ENCODE measurements around the gene UQCC2.
A peak's percentile ranks its signal among the peaks of the same experiment; 100 is the strongest.

Gene UQCC2

GRCh38 chr6:33711140-33712129, at the start of gene UQCC2:
Gene UQCC2, minus strand, starts transcription at chr6:33711700. Its CDS starts 14 bp downstream, at chr6:33711686.
- no peaks in the 10 kb centered on the region for H3K27me3 ChIP-seq (ENCODE audit: insufficient read depth, low read depth, severe bottlenecking)
- H3K4me3 ChIP-seq (ENCODE audit: low read depth, low read length), result peak within 1 kb of the TSS; percentile 78
- H3K36me3 ChIP-seq, result peaks cover 42% of the 10 kb centered on the region
- peak within 1 kb of the TSS; percentile 99 for H3K27ac ChIP-seq
- H3K9me3 ChIP-seq (ENCODE audit: severe bottlenecking), result no peaks in the 10 kb centered on the region
- peak; percentile 98 for TF ChIP-seq CTCF (IDR thresholded peaks at IDR 0.05; ENCODE audit: low read depth, low read length)
- peak; percentile 100 for DNase-seq

GRCh38 chr6:33759887-33760629, 48.6 kb upstream of the UQCC2 start:
- Histone ChIP-seq H3K27me3 (ENCODE audit: insufficient read depth, low read depth, severe bottlenecking) (no peaks in the 10 kb centered on the region), H3K4me3 (ENCODE audit: low read depth, low read length) (no peak overlapping the region), H3K27ac (peak overlapping the region; percentile 73), H3K36me3 (no peaks in the 10 kb centered on the region), H3K9me3 (ENCODE audit: severe bottlenecking) (no peaks in the 10 kb centered on the region)
- DNase-seq, result peak; percentile 87
- no peak for TF ChIP-seq CTCF (IDR thresholded peaks at IDR 0.05; ENCODE audit: low read depth, low read length)

GRCh38 chr6:33758815-33759216, 47.3 kb upstream of the UQCC2 start:
- Histone ChIP-seq H3K27me3 (ENCODE audit: insufficient read depth, low read depth, severe bottlenecking) (no peaks in the 10 kb centered on the region), H3K9me3 (ENCODE audit: severe bottlenecking) (no peaks in the 10 kb centered on the region), H3K36me3 (no peaks in the 10 kb centered on the region), H3K4me3 (ENCODE audit: low read depth, low read length) (no peak overlapping the region), H3K27ac (no peak overlapping the region)
- no peak for TF ChIP-seq CTCF (IDR thresholded peaks at IDR 0.05; ENCODE audit: low read depth, low read length)
- DNase-seq, result no peak

- Histone ChIP-seq H3K4me3 (ENCODE audit: low read depth, low read length) (no peak overlapping the region), H3K27me3 (ENCODE audit: insufficient read depth, low read depth, severe bottlenecking) (no peaks in the 10 kb centered on the region), H3K9me3 (ENCODE audit: severe bottlenecking) (no peaks in the 10 kb centered on the region), H3K27ac (no peak overlapping the region), H3K36me3 (no peaks in the 10 kb centered on the region)
- no peak for DNase-seq
- TF ChIP-seq CTCF (IDR thresholded peaks at IDR 0.05; ENCODE audit: low read depth, low read length), result no peak
Observed at GRCh38 chr6:33757906-33758305, 46.4 kb upstream of the UQCC2 start.

GRCh38 chr6:33757113-33757512, 45.6 kb upstream of the UQCC2 start:
- Histone ChIP-seq H3K27me3 (ENCODE audit: insufficient read depth, low read depth, severe bottlenecking) (no peaks in the 10 kb centered on the region), H3K27ac (no peak overlapping the region; the same call in 1 of the 2 replicates), H3K9me3 (ENCODE audit: severe bottlenecking) (no peaks in the 10 kb centered on the region), H3K36me3 (no peaks in the 10 kb centered on the region), H3K4me3 (ENCODE audit: low read depth, low read length) (no peak overlapping the region)
- no peak for DNase-seq
- no peak for TF ChIP-seq CTCF (IDR thresholded peaks at IDR 0.05; ENCODE audit: low read depth, low read length)

Measured in WERI-Rb-1 (cell line).